Omental fat pad (tissue), 4 donors: ENCODE data around the gene RETREG3. TPM values are rescaled to one million over a fixed set of nuclear protein-coding genes. Genes with fewer than 3 reads are reported as not detected.

Experiments used
- ATAC-seq: fragments of 150-250 bp; one replicate; pipeline ENCODE4 v1.9.1; 2016; ENCODE audit warnings: mild to moderate bottlenecking, moderate library complexity; ENCODE audit not compliant: low FRiP score
- DNase-seq: peaks from one replicate; pipeline ENCODE4 v3.0.0-alpha.2; 2019; ENCODE audit warnings: low spot score
- total RNA-seq, 4 donors: library from RNA; depleted of rRNA; stranded (reverse); fragments of >200 nt; gene quantifications; one replicate each; pipeline ENCODE4 v1.1.0, GENCODE V29; 2016
- TF ChIP-seq, protein P1 (sequence below), 3 donors: fragments of 450-650 bp; IDR thresholded peaks; one replicate each; pipeline ENCODE4 v1.5.1; 2016 to 2017; ENCODE audit warnings: antibody characterized with exemption in 3 of 3, mild to moderate bottlenecking in 3 of 3, moderate library complexity in 2 of 3

Gene RETREG3
- total RNA-seq, 4 donors from 2014 or later: 37.0 to 70.3 (median 55.5) TPM

DNA sequence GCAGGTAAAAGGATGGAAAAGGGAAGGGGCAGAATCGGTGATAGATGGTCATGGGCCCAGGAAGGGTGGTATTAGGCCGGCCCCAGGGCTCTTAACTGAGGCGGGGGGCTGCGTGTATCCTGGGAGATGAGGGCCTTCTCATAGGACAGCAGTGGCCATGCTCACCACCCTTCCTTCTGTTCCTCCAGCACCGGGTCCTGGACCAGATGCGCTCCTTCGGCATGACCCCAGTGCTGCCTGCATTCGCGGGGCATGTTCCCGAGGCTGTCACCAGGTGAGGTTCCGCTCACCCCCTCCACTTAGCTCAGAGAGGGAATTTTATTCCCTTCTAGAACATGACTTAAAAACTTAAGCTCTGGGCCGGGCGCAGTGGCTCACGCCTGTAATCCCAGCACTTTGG, 70.7 kb downstream of the RETREG3 start:
- DNase-seq (no peak), ATAC-seq (no peak)
- TF ChIP-seq, protein P1, sequence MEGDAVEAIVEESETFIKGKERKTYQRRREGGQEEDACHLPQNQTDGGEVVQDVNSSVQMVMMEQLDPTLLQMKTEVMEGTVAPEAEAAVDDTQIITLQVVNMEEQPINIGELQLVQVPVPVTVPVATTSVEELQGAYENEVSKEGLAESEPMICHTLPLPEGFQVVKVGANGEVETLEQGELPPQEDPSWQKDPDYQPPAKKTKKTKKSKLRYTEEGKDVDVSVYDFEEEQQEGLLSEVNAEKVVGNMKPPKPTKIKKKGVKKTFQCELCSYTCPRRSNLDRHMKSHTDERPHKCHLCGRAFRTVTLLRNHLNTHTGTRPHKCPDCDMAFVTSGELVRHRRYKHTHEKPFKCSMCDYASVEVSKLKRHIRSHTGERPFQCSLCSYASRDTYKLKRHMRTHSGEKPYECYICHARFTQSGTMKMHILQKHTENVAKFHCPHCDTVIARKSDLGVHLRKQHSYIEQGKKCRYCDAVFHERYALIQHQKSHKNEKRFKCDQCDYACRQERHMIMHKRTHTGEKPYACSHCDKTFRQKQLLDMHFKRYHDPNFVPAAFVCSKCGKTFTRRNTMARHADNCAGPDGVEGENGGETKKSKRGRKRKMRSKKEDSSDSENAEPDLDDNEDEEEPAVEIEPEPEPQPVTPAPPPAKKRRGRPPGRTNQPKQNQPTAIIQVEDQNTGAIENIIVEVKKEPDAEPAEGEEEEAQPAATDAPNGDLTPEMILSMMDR (IDR thresholded peaks at IDR 0.05): no peak

DNA sequence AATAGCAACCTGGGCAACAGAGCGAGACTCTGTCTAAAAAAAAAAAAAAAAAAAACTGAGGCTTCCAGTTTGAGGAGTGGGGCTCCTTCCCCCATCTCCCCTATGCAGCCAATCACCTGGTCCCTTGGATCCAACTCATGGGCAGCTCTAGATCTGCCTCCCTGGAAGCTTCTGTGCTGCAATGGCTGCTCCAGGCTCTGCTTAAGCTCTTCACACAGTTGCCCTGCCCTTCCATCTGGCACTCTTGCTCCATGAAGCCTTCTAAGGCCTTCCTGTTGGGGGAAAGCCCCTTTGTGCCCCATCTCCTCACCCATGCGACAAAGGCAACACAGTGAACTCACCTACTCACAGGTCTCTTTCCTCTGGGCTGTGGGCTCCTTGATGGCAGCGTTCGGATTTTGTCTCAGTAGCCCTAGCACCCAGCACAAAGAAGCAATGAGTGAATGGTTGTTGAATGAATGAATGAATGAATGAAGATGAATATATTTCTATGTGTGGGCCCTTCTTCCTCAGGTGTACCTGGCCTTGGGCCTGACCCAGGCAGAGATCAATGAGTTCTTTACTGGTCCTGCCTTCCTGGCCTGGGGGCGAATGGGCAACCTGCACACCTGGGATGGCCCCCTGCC, 71.2 kb downstream of the RETREG3 start:
- TF ChIP-seq, protein P1 (IDR thresholded peaks at IDR 0.05): no peak
- ATAC-seq (no peak), DNase-seq (no peak)

DNA sequence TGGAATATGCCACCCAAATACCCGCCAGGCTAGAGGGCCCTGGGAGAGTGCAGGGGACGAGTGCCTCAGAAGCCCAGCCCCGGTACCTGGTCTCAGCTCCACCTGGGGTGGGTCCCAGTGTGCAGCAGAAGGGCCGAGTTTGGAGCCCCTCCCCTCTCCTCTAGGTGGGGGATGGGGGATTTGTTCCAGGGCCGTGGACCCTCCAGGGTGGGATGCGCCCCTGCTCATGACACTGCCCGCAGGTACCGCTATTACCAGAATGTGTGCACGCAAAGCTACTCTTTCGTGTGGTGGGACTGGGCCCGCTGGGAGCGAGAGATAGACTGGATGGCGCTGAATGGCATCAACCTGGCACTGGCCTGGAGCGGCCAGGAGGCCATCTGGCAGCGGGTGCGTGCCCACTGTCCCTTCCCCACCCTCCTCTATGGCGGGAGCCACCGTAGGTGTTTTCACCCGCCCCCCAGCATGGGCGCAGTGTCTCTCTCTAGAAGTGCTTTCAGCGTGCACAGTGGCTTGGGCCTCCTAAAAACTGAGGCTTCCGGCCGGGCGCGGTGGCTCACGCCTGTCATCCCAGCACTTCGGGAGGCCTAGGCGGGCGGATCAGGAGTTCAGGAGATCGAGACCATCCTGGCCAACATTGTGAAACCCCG, 71.9 kb downstream of the RETREG3 start:
- TF ChIP-seq, protein P1 (IDR thresholded peaks at IDR 0.05): no peak
- ATAC-seq (no peak), DNase-seq (no peak)

DNA sequence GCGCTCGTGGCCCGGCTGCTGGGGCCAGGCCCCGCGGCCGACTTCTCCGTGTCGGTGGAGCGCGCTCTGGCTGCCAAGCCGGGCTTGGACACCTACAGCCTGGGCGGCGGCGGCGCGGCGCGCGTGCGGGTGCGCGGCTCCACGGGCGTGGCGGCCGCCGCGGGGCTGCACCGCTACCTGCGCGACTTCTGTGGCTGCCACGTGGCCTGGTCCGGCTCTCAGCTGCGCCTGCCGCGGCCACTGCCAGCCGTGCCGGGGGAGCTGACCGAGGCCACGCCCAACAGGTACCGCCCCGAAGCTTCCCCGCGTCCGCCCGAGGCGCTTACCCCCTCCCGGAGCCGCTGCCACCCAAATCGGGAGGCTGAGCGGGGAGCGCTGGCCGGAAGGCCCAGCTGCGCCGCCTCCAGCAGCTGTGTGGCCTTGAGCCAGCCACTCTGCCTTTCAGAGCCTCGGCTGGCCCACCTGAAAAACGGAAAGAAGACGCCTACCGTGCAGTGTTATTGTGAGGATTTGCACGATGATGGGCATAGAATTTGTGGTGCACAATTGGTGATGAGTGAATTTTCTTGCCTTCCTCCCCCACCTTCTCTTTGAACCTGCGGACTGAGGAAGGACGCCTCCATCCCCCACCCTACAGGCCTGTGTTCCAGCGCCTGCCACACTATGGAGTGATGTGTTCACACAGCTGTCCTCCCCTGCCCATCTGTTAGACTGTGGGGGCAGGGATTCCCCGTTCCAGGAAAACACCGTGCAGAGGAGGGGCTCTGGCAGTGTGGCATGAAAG, 72.6 kb downstream of the RETREG3 start:
- ATAC-seq: peak; percentile 81
- TF ChIP-seq, protein P1 (IDR thresholded peaks at IDR 0.05): no peak
- no peak for DNase-seq

DNA sequence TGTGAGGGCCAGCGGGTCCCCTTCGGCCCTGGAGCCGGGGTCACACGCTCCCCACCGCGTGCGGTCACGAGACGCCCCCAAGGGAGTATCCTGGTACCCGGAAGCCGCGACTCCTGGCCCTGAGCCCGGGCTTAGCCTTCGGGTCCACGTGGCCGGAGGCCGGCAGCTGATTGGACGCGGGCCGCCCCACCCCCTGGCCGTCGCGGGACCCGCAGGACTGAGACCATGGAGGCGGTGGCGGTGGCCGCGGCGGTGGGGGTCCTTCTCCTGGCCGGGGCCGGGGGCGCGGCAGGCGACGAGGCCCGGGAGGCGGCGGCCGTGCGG, 73.2 kb downstream of the RETREG3 start, which contains the start of gene NAGLU:
Gene NAGLU (plus strand): TSS at position 194 of the 324 bp plus-strand sequence. CDS start 32 bp downstream, at position 226.
- TF ChIP-seq, protein P1 (IDR thresholded peaks at IDR 0.05): no peak
- peak; percentile 92 for ATAC-seq
- peak; percentile 92 for DNase-seq

DNA sequence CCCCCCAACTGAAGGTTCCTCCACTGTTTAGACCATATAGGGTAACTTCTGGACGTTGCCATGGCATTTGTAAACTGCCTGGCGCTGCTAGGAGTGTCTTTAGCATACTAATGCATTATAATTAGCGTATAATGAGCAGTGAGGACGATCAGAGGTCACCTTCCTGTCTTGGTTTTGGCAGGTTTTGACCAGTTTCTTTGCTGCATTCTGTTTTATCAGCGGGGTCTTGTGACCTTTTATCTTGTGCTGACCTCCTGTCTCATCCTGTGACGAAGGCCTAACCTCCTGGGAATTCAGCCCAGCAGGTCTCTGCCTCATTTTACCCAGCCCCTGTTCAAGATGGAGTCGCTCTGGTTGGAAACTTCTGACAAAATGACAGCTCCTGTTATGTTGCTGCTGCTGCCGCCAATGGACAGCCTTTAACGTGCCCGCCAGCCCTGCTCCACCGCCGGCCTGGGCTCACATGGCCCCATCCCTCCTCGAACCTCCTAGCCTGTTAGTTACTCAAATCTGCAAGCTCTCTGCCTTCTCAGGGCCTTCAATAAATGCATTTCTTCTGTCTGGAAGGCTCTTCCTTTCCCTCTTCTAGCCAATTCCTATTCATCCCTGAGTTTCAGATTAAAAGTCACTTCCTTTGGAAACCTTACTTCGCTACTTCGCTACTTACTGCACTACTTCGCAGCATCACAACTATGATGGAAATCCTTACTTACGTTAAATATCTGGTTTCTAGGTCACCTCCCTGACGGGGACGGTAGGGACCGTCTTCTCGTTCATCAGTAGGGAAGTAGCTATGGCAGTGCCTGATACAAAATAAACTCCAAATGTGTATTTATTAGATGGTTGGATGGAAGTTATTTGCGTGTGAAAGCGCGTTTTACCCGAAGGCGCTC, 73.8 kb downstream of the RETREG3 start:
- DNase-seq: no peak
- TF ChIP-seq, protein P1 (IDR thresholded peaks at IDR 0.05): no peak
- no peak for ATAC-seq
